ENCODE measurements around the gene PLAGL2.

Gene PLAGL2

GRCh38 chr20:32150291-32150848 is 57.2 kb downstream of the PLAGL2 start:
- in situ Hi-C loops (cut with MboI; ENCODE audit: low pct_unique_long_range_greater_than_20kb, low sequenced_read_pairs, unreplicated experiment), result no loop called here
- no peak for DNase-seq (ENCODE audit: low spot score)

GRCh38 chr20:32149566-32150170 is 57.9 kb downstream of the PLAGL2 start:
- DNase-seq (ENCODE audit: low spot score), result no peak
- no peak for TF ChIP-seq CTCF (IDR thresholded peaks at IDR 0.05; ENCODE audit: extremely low read depth, insufficient read depth, missing control alignments)
- in situ Hi-C loops (cut with MboI; ENCODE audit: low pct_unique_long_range_greater_than_20kb, low sequenced_read_pairs, unreplicated experiment), result no loop called here

More at GRCh38 chr20:32150291-32150848, 57.2 kb downstream of the PLAGL2 start:
- TF ChIP-seq CTCF (IDR thresholded peaks at IDR 0.05; ENCODE audit: extremely low read depth, insufficient read depth, missing control alignments), result no peak

GRCh38 chr20:32144898-32145662 is 62.5 kb downstream of the PLAGL2 start:
- TF ChIP-seq CTCF (IDR thresholded peaks at IDR 0.05; ENCODE audit: extremely low read depth, insufficient read depth, missing control alignments), result no peak
- in situ Hi-C loops (cut with MboI; ENCODE audit: low pct_unique_long_range_greater_than_20kb, low sequenced_read_pairs, unreplicated experiment), result no loop called here
- no peak for DNase-seq (ENCODE audit: low spot score)

GRCh38 chr20:32142991-32143390 is 64.6 kb downstream of the PLAGL2 start:
- in situ Hi-C loops (cut with MboI; ENCODE audit: low pct_unique_long_range_greater_than_20kb, low sequenced_read_pairs, unreplicated experiment), result no loop called here
- DNase-seq (ENCODE audit: low spot score), result no peak
- no peak for TF ChIP-seq CTCF (IDR thresholded peaks at IDR 0.05; ENCODE audit: extremely low read depth, insufficient read depth, missing control alignments)

Data from GM13977 (cell line).